SK-N-MC (cell line): ENCODE results near the gene SULT2B1.
"Not testable (repeated sequence)": the region's sequence is repeated elsewhere in the genome, so short reads cannot be mapped to it uniquely, and the experiment has no call there.

ENCODE experiments used
- EZH2 ChIP-seq: fragments of 200-600 bp; sonication (generic); IDR thresholded peaks from one replicate; pipeline ENCODE4 v1.6.1; 2017; ENCODE audit warnings: antibody characterized with exemption
- POLR2AphosphoS5 ChIP-seq: IDR thresholded peaks from 2 replicates; pipeline ENCODE4 v1.6.1; 2012; ENCODE audit warnings: mild to moderate bottlenecking, low read depth, low read length, borderline replicate concordance

- not testable (repeated sequence) for TF ChIP-seq EZH2, POLR2AphosphoS5
These were observed 25.9 kb downstream of the SULT2B1 start for GRCh38 chr19:48577908-48578307.
